GM18861 (cell line): ENCODE results near the gene EFNA1.

Experiments
- ATAC-seq: cut with Tn5 transposase; IDR thresholded peaks from one replicate; pipeline ENCODE4 v1.9.1; 2021; ENCODE audit not compliant: unreplicated experiment

The EFNA1 gene

GRCh38 chr1:155173478-155174323, 46.0 kb downstream of the EFNA1 start, which contains the start of gene TRIM46:
Gene TRIM46, plus strand, starts transcription at chr1:155173849. Its CDS starts 118 bp downstream, at chr1:155173967.
- ATAC-seq = no peak

GRCh38 chr1:155174324-155175280, 46.9 kb downstream of the EFNA1 start:
- ATAC-seq = no peak

GRCh38 chr1:155175281-155175926, 47.7 kb downstream of the EFNA1 start:
- ATAC-seq = no peak

GRCh38 chr1:155175927-155176371, 48.3 kb downstream of the EFNA1 start:
- ATAC-seq = no peak

- no peak for ATAC-seq
Observed at GRCh38 chr1:155176544-155177071, 48.9 kb downstream of the EFNA1 start.

GRCh38 chr1:155177192-155177917, 49.7 kb downstream of the EFNA1 start:
- no peak for ATAC-seq

GRCh38 chr1:155177918-155178281, 50.2 kb downstream of the EFNA1 start:
- ATAC-seq = no peak

GRCh38 chr1:155178441-155179111, 50.9 kb downstream of the EFNA1 start:
- ATAC-seq = no peak

GRCh38 chr1:155179112-155180031, 51.7 kb downstream of the EFNA1 start:
- ATAC-seq = no peak

GRCh38 chr1:155181371-155182051, 53.8 kb downstream of the EFNA1 start:
- ATAC-seq = no peak

- no peak for ATAC-seq
Observed at GRCh38 chr1:155182052-155182550, 54.4 kb downstream of the EFNA1 start.

GRCh38 chr1:155183775-155184221, 56.1 kb downstream of the EFNA1 start:
- no peak for ATAC-seq

- no peak for ATAC-seq
Observed at GRCh38 chr1:155184351-155184811, 56.7 kb downstream of the EFNA1 start.
